Heart right ventricle (tissue), 16 donors: ENCODE measurements around the gene ATP6V0E1. TPM values are rescaled to one million over a fixed set of nuclear protein-coding genes. Genes with fewer than 3 reads are reported as not detected.
"Not testable (repeated sequence)": the region's sequence is repeated elsewhere in the genome, so short reads cannot be mapped to it uniquely, and the experiment has no call there.

Experiments used
- ATAC-seq, 8 donors: fragments of 200-7000 bp; cut with Tn5 transposase; one replicate each; pipeline ENCODE4 v1.9.1; 2020; ENCODE audit warnings: mild to moderate bottlenecking in 8 of 8, moderate library complexity in 8 of 8, moderate number of reproducible peaks in 1 of 8
- DNase-seq, 2 donors: peaks; one replicate each; pipeline ENCODE4 v3.0.0-alpha.2; 2020
- H3K27ac ChIP-seq, 10 donors: fragments of 200-600 bp; sonication (generic) in 2 of 10; one replicate each; pipeline versions ENCODE4 v1.5.0 to v1.8.0; 2020 to 2022; ENCODE audit warnings: mild to moderate bottlenecking in 3 of 10
- H3K27me3 ChIP-seq, 7 donors: fragments of 200-600 bp; one replicate each; pipeline ENCODE4 v1.8.0; 2021 to 2022; ENCODE audit warnings: mild to moderate bottlenecking in 2 of 7
- H3K36me3 ChIP-seq, 9 donors: fragments of 200-600 bp; sonication (generic) in 1 of 9; one replicate each; pipeline versions ENCODE4 v1.5.0 to v1.8.0; 2020 to 2022; ENCODE audit warnings: mild to moderate bottlenecking in 2 of 9
- H3K4me1 ChIP-seq, 9 donors: fragments of 200-600 bp; sonication (generic) in 1 of 9; one replicate each; pipeline versions ENCODE4 v1.5.0 to v1.8.0; 2020 to 2022; ENCODE audit warnings: mild to moderate bottlenecking in 4 of 9
- H3K4me3 ChIP-seq, 10 donors: fragments of 200-600 bp; sonication (generic) in 2 of 10; one replicate each; pipeline versions ENCODE4 v1.5.0 to v1.8.0; 2020 to 2022; ENCODE audit warnings: mild to moderate bottlenecking in 7 of 10, moderate library complexity in 2 of 10
- H3K9me3 ChIP-seq, 11 donors: fragments of 200-600 bp in 10 of 11; sonication (generic) in 2 of 11; one replicate each; pipeline versions ENCODE4 v1.5.0 to v1.8.0; 2013 to 2022; ENCODE audit warnings: mild to moderate bottlenecking in 2 of 11, control low read depth in 1 of 11, moderate library complexity in 1 of 11
- CTCF ChIP-seq, 9 donors: fragments of 200-600 bp; sonication (generic) in 2 of 9; IDR thresholded peaks; one replicate each; pipeline versions ENCODE4 v1.5.0 to v1.8.0; 2021 to 2022; ENCODE audit warnings: antibody characterized with exemption in 9 of 9, mild to moderate bottlenecking in 5 of 9, moderate library complexity in 1 of 9
- WGBS, 2 donors: extraction: QIAGEN DNeasy Blood & Tissue Kit; methylation state at CpG; one replicate each; pipeline ENCODE4 v1.1.7; 2013; ENCODE audit warnings: inconsistent platforms in 1 of 2; 5-methylcytosine and 5-hydroxymethylcytosine counted together
- intact Hi-C, 10 donors: fragments of 100-400 bp; cut with DNase I; formaldehyde crosslinking; loops; one replicate each; pipeline versions ENCODE4 v1.11.1 to v1.14.2; 2022
- polyA plus RNA-seq, 2 donors: library from polyadenylated mRNA; stranded (reverse); fragments of 200-250 nt; gene quantifications; one replicate each; pipeline ENCODE4 v1.2.3, GENCODE V29; 2013
- total RNA-seq, 10 donors: library from RNA; stranded (reverse); fragmentation: NEBNext Ultra II Directional in 3 of 10; extraction: Animal tissue kit (Norgen Biotek cat#: 25700) in 3 of 10; gene quantifications; one replicate each; pipeline versions ENCODE4 v1.2.1 to v1.2.4, GENCODE V29; 2021 to 2023
- donor health status: Arrhythmogenic right ventricular cardiomyopathy.
- donor health status: ischemic (EF 13 %, LVEDD 7.1; RV severe dilation, severe dysfunction).
- donor health status: healthy with polysubstance abuse.
- donor health status: DM: no; HTN: yes; CAD: no.
- donor health status: DM: no; HTN: no; CAD: no.
- donor health status: ischemic (EF 25% LVEDD 6.9; RV normal size, moderate dysfunction).
- donor health status: ischemic (EF 25% LVEDD 5.7; RV mildly dilated, moderate dysfunction).
- donor health status: healthy.
- donor health status: DM: yes; HTN: yes; CAD: no.
- donor health status: Ischemic cardiomyopathy.
- donor health status: ischemic (EF 35%, LVEDD 5.7; RV mildly dilated, moderate dysfunction).
- donor health status: nonischemic (EF 11% LVEDD 7.7; RV severe dilation, severe dysfunction).
- donor health status: DM: yes; HTN: yes; CAD: no.
- donor health status: PGD.
- donor health status: ischemic (EF 29% LVEDD 5.4; RV normal size, mild dysfunction).
- donor health status: nonischemic (EF 23%, LVEDD 6.1; RV moderate dilation, normal function).

ATP6V0E1 gene
- total and polyA plus RNA-seq, 12 donors: 134 to 271 (median 194) TPM

DNA sequence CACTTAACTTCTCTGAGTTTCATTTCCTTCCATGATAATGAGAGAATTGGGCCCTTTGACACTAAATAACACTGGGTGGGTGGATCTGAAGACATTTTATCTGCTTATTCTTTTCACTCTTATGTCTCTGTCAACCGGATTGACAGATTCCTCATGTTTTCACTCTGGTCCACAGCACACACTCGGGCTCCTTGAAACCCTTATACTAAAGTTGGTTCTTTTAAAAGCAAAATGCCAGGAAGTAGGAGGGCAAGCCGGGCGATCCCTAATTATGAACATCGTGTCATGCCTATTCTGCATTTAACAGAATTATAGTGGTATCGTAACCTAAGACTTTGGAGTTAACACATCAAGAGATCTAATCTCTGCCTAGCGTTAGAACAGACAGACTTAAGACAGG, 44.3 kb downstream of the ATP6V0E1 start:
- H3K4me3 ChIP-seq: no peak overlapping the region

GRCh38 chr5:173028811-173029327, 45.3 kb downstream of the ATP6V0E1 start:
- ATAC-seq (peak in 2 of 8 donors; percentile 30 to 32), DNase-seq (no peak)
- Histone ChIP-seq H3K36me3 (peaks cover 0 to 18% (median 0%) of the 10 kb centered on the region in 9 donors), H3K27ac (peak overlapping the region; percentile 6 to 83 (median 69)), H3K27me3 (no peaks in the 10 kb centered on the region), H3K4me3 (no peak overlapping the region), H3K9me3 (no peaks in the 10 kb centered on the region), H3K4me1 (peaks cover 14 to 44% (median 36%) of the 10 kb centered on the region in 9 donors)
- no peak for TF ChIP-seq CTCF (IDR thresholded peaks at IDR 0.05)
- WGBS, 2 donors: 72 to 78% methylated on average over 4 of the region's 4 CpGs
- intact Hi-C loops: no loop called here

More for the DNA sequence above, 44.3 kb downstream of the ATP6V0E1 start:
- no peaks in the 10 kb centered on the region for H3K27me3 ChIP-seq
- H3K9me3 ChIP-seq: no peaks in the 10 kb centered on the region
- intact Hi-C loops: no loop called here
- H3K4me1 ChIP-seq: peaks cover 14 to 44% (median 36%) of the 10 kb centered on the region in 9 donors
- WGBS, 2 donors: 81 to 86% methylated on average over 7 of the region's 7 CpGs
- TF ChIP-seq CTCF (IDR thresholded peaks at IDR 0.05): no peak
- no peak for DNase-seq
- ATAC-seq: no peak
- peak overlapping the region in 3 of 10 donors; percentile 14 to 79 (median 52) for H3K27ac ChIP-seq
- peaks cover 0 to 28% (median 0%) of the 10 kb centered on the region in 9 donors for H3K36me3 ChIP-seq

GRCh38 chr5:173029499-173029921, 45.9 kb downstream of the ATP6V0E1 start:
- Histone ChIP-seq H3K36me3 (peaks cover 0 to 22% (median 3%) of the 10 kb centered on the region in 9 donors), H3K4me1 (peaks cover 14 to 45% (median 36%) of the 10 kb centered on the region in 9 donors), H3K4me3 (no peak overlapping the region), H3K27me3 (no peaks in the 10 kb centered on the region), H3K9me3 (no peaks in the 10 kb centered on the region), H3K27ac (peak overlapping the region; percentile 6 to 83 (median 69))
- ATAC-seq (peak in 7 of 8 donors; percentile 16 to 83 (median 73)), DNase-seq (peak in 1 of 2 donors; percentile 37)
- TF ChIP-seq CTCF (IDR thresholded peaks at IDR 0.05): no peak
- intact Hi-C loops: no loop called here
- WGBS, 2 donors: 11 to 15% methylated on average over 5 of the region's 5 CpGs

DNA sequence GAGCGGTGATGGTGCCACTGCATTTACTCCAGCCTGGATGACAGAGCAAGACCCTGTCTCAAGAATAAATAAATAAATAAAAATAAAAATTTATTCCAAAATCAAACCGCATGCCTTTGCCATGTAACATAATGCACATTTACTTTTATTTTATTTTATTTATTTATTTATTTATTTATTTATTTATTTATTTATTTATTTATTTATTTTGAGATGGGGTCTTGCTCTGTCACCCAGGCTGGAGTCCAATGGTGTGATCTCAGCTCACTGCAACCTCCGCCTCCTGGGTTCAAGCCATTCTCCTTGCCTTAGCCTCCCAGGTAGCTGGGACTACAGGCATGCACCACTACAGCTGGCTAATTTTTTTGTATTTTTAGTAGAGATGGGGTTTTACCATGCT, 48.5 kb downstream of the ATP6V0E1 start:
- Histone ChIP-seq H3K36me3 (peaks cover 0 to 23% (median 8%) of the 10 kb centered on the region in 9 donors), H3K4me1 (peaks cover 14 to 66% (median 47%) of the 10 kb centered on the region in 9 donors)
- H3K27ac ChIP-seq, H3K27me3 ChIP-seq, ATAC-seq, intact Hi-C loops, DNase-seq, H3K9me3 ChIP-seq, H3K4me3 ChIP-seq: not testable (repeated sequence)
- 99% methylated on average over 3 of the region's 3 CpGs for WGBS, 2 donors

GRCh38 chr5:173032730-173033129, 49.2 kb downstream of the ATP6V0E1 start:
- DNase-seq (no peak), ATAC-seq (no peak)
- no peaks in the 10 kb centered on the region for H3K9me3 ChIP-seq
- no peaks in the 10 kb centered on the region for H3K27me3 ChIP-seq
- no peak for TF ChIP-seq CTCF (IDR thresholded peaks at IDR 0.05)
- H3K27ac ChIP-seq: no peak overlapping the region
- H3K4me3 ChIP-seq: no peak overlapping the region
- H3K4me1 ChIP-seq: peaks cover 14 to 68% (median 46%) of the 10 kb centered on the region in 9 donors
- peaks cover 0 to 23% (median 8%) of the 10 kb centered on the region in 9 donors for H3K36me3 ChIP-seq
- 98% methylated on average over 3 of the region's 3 CpGs for WGBS, 2 donors
- intact Hi-C loops: no loop called here
